ENCODE data around the gene GSS. TPM values are rescaled to one million over a fixed set of nuclear protein-coding genes. Genes with fewer than 3 reads are reported as not detected.

The GSS gene
- total RNA-seq (2021): 53.5 and 63.1 TPM in 2 replicates
- Bru-seq, nascent RNA: percentile 61 among the genes with signal in this experiment
- percentile 55 among the genes with signal in this experiment for BruChase-seq, experiment 1, labeled RNA remaining after a 2-hour chase
- percentile 60 among the genes with signal in this experiment for BruChase-seq, experiment 2, labeled RNA remaining after a 6-hour chase
- long read RNA-seq, transcript GSS-201 (13 exons, 1,919 nt): major isoform, 75 of 124 reads
- long read RNA-seq, partial matches to known transcripts: 21 of 124 reads
- long read RNA-seq, other reads (novel, unspliced or antisense): 25 of 124 reads

GRCh38 chr20:34955231-34956040, at the start of gene GSS, which contains the start of gene MYH7B:
Gene GSS, minus strand, starts transcription at chr20:34955806. Its CDS starts 3,954 bp downstream, at chr20:34951852.
Gene MYH7B, plus strand, starts transcription at chr20:34955868. Its CDS starts 22,138 bp downstream, at chr20:34978006.
- POLR2A ChIA-PET (ENCODE audit: low non-redundant PET): interaction anchor here (0.6 to 0.9 kb wide), 2 partner anchors 14 to 79 kb away, joined by 3 to 8 read pairs; partner anchors contain the start of gene ACSS2
- H3K9me3 ChIP-seq (ENCODE audit: low read depth, low read length, poor library complexity, severe bottlenecking): no peaks in the 10 kb centered on the region
- TF ChIP-seq EZH2 (IDR thresholded peaks at IDR 0.05; ENCODE audit: borderline replicate concordance, low read depth, low read length, poor library complexity, severe bottlenecking) (no peak), CTCF (conservative IDR thresholded peaks at IDR 0.05; ENCODE audit: low read depth, low read length) (peak; percentile 56)
- H3K36me3 ChIP-seq (ENCODE audit: insufficient read depth, low read length, poor library complexity, severe bottlenecking): no peaks in the 10 kb centered on the region
- H3K27me3 ChIP-seq (replicated peaks; ENCODE audit: insufficient read depth, low read depth, low read length, poor library complexity): no peaks in the 10 kb centered on the region
- peaks cover 8% of the 10 kb centered on the region for H3K4me1 ChIP-seq (ENCODE audit: insufficient read depth, low read length, poor library complexity, severe bottlenecking)
- intact Hi-C loops (cut with micrococcal nuclease; ENCODE audit: unreplicated experiment): loop anchor here (2.0 kb wide), 1 partner anchor 79 kb away; the partner anchor contains the start of gene ACSS2
- TSS peak; percentile 83 for BruUV-seq (replicated peaks)
- peak; percentile 96 for DNase-seq (ENCODE audit: low spot score)
- CTCF ChIA-PET: interaction anchor here (0.6 to 1.5 kb wide), 3 partner anchors 80 to 245 kb away, joined by 5 to 9 read pairs (median 6); partner anchors contain the start of gene ACSS2
- H3K27ac ChIP-seq (ENCODE audit: low read depth, low read length, poor library complexity, severe bottlenecking): peak within 1 kb of the TSS; percentile 87
- H3K4me3 ChIP-seq (ENCODE audit: low read depth, low read length, poor library complexity, severe bottlenecking): peak within 1 kb of the TSS; percentile 70

- intact Hi-C loops (cut with micrococcal nuclease; ENCODE audit: unreplicated experiment): no loop called here
- H3K36me3 ChIP-seq (ENCODE audit: insufficient read depth, low read length, poor library complexity, severe bottlenecking): peaks cover 49% of the 10 kb centered on the region
- no peaks in the 10 kb centered on the region for H3K27me3 ChIP-seq (replicated peaks; ENCODE audit: insufficient read depth, low read depth, low read length, poor library complexity)
- BruUV-seq (replicated peaks): no TSS peak
- H3K4me1 ChIP-seq (ENCODE audit: insufficient read depth, low read length, poor library complexity, severe bottlenecking): no peaks in the 10 kb centered on the region
- no peaks in the 10 kb centered on the region for H3K9me3 ChIP-seq (ENCODE audit: low read depth, low read length, poor library complexity, severe bottlenecking)
- no peak for DNase-seq (ENCODE audit: low spot score)
- POLR2A ChIA-PET (ENCODE audit: low non-redundant PET): no interaction called here
- no peak for TF ChIP-seq EZH2 (IDR thresholded peaks at IDR 0.05; ENCODE audit: borderline replicate concordance, low read depth, low read length, poor library complexity, severe bottlenecking)
- TF ChIP-seq CTCF (conservative IDR thresholded peaks at IDR 0.05; ENCODE audit: low read depth, low read length): no peak
- CTCF ChIA-PET: no interaction called here
- no peak overlapping the region for H3K4me3 ChIP-seq (ENCODE audit: low read depth, low read length, poor library complexity, severe bottlenecking)
- H3K27ac ChIP-seq (ENCODE audit: low read depth, low read length, poor library complexity, severe bottlenecking): no peak overlapping the region
Observed at GRCh38 chr20:35004749-35005462, 49.3 kb upstream of the GSS start.

- Histone ChIP-seq H3K9me3 (ENCODE audit: low read depth, low read length, poor library complexity, severe bottlenecking) (no peaks in the 10 kb centered on the region), H3K4me1 (ENCODE audit: insufficient read depth, low read length, poor library complexity, severe bottlenecking) (no peaks in the 10 kb centered on the region), H3K27me3 (replicated peaks; ENCODE audit: insufficient read depth, low read depth, low read length, poor library complexity) (no peaks in the 10 kb centered on the region), H3K36me3 (ENCODE audit: insufficient read depth, low read length, poor library complexity, severe bottlenecking) (peaks cover 51% of the 10 kb centered on the region), H3K27ac (ENCODE audit: low read depth, low read length, poor library complexity, severe bottlenecking) (no peak overlapping the region), H3K4me3 (ENCODE audit: low read depth, low read length, poor library complexity, severe bottlenecking) (no peak overlapping the region)
- BruUV-seq (replicated peaks): no TSS peak
- TF ChIP-seq CTCF (conservative IDR thresholded peaks at IDR 0.05; ENCODE audit: low read depth, low read length) (no peak), EZH2 (IDR thresholded peaks at IDR 0.05; ENCODE audit: borderline replicate concordance, low read depth, low read length, poor library complexity, severe bottlenecking) (no peak)
- no peak for DNase-seq (ENCODE audit: low spot score)
- CTCF ChIA-PET: no interaction called here
- intact Hi-C loops (cut with micrococcal nuclease; ENCODE audit: unreplicated experiment): no loop called here
- POLR2A ChIA-PET (ENCODE audit: low non-redundant PET): no interaction called here
Observed at GRCh38 chr20:35004051-35004725, 48.6 kb upstream of the GSS start.

Data from A673 (cell line).